ENCODE data around the gene MCOLN2. TPM values are rescaled to one million over a fixed set of nuclear protein-coding genes. Genes with fewer than 3 reads are reported as not detected.
"Not testable (repeated sequence)": the region's sequence is repeated elsewhere in the genome, so short reads cannot be mapped to it uniquely, and the experiment has no call there.

The MCOLN2 gene
- total RNA-seq, 2 experiments from 2014 or later = 11.4 to 12.9 TPM

- Mint-ChIP-seq H3K27me3 (ENCODE audit: low read depth) (peaks cover 7% of the 10 kb centered on the region), H3K36me3 (ENCODE audit: low read depth) (no peaks in the 10 kb centered on the region), H3K4me3 (no peak overlapping the region), H3K9me3 (ENCODE audit: insufficient read depth) (no peaks in the 10 kb centered on the region), H3K4me1 (ENCODE audit: low read depth) (no peaks in the 10 kb centered on the region), H3K27ac (no peak overlapping the region)
- ChIA-PET POLR2A (no interaction called here), CTCF (interaction anchor here (1.1 kb wide), 1 partner anchor 136 kb away, joined by 4 read pairs; no protein-coding TSS in a partner anchor)
- ATAC-seq (no peak), DNase-seq (no peak)
Observed at GRCh38 chr1:84918726-84919336, 78.1 kb downstream of the MCOLN2 start.

GRCh38 chr1:84916897-84917296 is 80.0 kb downstream of the MCOLN2 start:
- no peaks in the 10 kb centered on the region for H3K9me3 Mint-ChIP-seq (ENCODE audit: insufficient read depth)
- POLR2A ChIA-PET = no interaction called here
- H3K27ac Mint-ChIP-seq = no peak overlapping the region

GRCh38 chr1:84913555-84913892 is 83.4 kb downstream of the MCOLN2 start:
- H3K9me3 Mint-ChIP-seq (ENCODE audit: insufficient read depth) = no peaks in the 10 kb centered on the region
- POLR2A ChIA-PET = no interaction called here
- H3K36me3 Mint-ChIP-seq (ENCODE audit: low read depth) = no peaks in the 10 kb centered on the region
- CTCF ChIA-PET = interaction anchor here (1.1 kb wide), 1 partner anchor 132 kb away, joined by 3 read pairs; no protein-coding TSS in a partner anchor
- H3K27me3 Mint-ChIP-seq (ENCODE audit: low read depth) = peaks cover 30% of the 10 kb centered on the region
- no peak for DNase-seq
- no peak overlapping the region for H3K27ac Mint-ChIP-seq
- no peak overlapping the region for H3K4me3 Mint-ChIP-seq
- no peak for ATAC-seq
- no peaks in the 10 kb centered on the region for H3K4me1 Mint-ChIP-seq (ENCODE audit: low read depth)

More at GRCh38 chr1:84916897-84917296, 80.0 kb downstream of the MCOLN2 start:
- DNase-seq (no peak), ATAC-seq (no peak)
- Mint-ChIP-seq H3K36me3 (ENCODE audit: low read depth) (no peaks in the 10 kb centered on the region), H3K4me3 (no peak overlapping the region), H3K4me1 (ENCODE audit: low read depth) (no peaks in the 10 kb centered on the region), H3K27me3 (ENCODE audit: low read depth) (peaks cover 12% of the 10 kb centered on the region)
- CTCF ChIA-PET = no interaction called here

GRCh38 chr1:84912726-84913554 is 84.0 kb downstream of the MCOLN2 start:
- Mint-ChIP-seq H3K9me3 (ENCODE audit: insufficient read depth) (no peaks in the 10 kb centered on the region), H3K4me3 (no peak overlapping the region), H3K27me3 (ENCODE audit: low read depth) (peaks cover 30% of the 10 kb centered on the region), H3K36me3 (ENCODE audit: low read depth) (no peaks in the 10 kb centered on the region), H3K4me1 (ENCODE audit: low read depth) (no peaks in the 10 kb centered on the region), H3K27ac (no peak overlapping the region)
- POLR2A ChIA-PET = no interaction called here
- CTCF ChIA-PET = interaction anchor here (1.1 kb wide), 1 partner anchor 131 kb away, joined by 3 read pairs; no protein-coding TSS in a partner anchor
- DNase-seq (no peak), ATAC-seq (no peak)

GRCh38 chr1:84908746-84909464 is 88.0 kb downstream of the MCOLN2 start:
- not testable (repeated sequence) for H3K4me1 Mint-ChIP-seq (ENCODE audit: low read depth); H3K27ac Mint-ChIP-seq

GRCh38 chr1:84907095-84907827 is 89.7 kb downstream of the MCOLN2 start:
- Mint-ChIP-seq H3K27me3 (ENCODE audit: low read depth) (peaks cover 30% of the 10 kb centered on the region), H3K36me3 (ENCODE audit: low read depth) (no peaks in the 10 kb centered on the region), H3K4me3 (no peak overlapping the region), H3K4me1 (ENCODE audit: low read depth) (no peaks in the 10 kb centered on the region), H3K9me3 (ENCODE audit: insufficient read depth) (peaks cover under 1% of the 10 kb centered on the region), H3K27ac (no peak overlapping the region)
- ChIA-PET CTCF (no interaction called here), POLR2A (no interaction called here)
- DNase-seq (no peak), ATAC-seq (no peak)

More at GRCh38 chr1:84908746-84909464, 88.0 kb downstream of the MCOLN2 start:
- H3K27me3 Mint-ChIP-seq (ENCODE audit: low read depth) = peaks cover 34% of the 10 kb centered on the region
- H3K36me3 Mint-ChIP-seq (ENCODE audit: low read depth); H3K4me3 Mint-ChIP-seq; DNase-seq; H3K9me3 Mint-ChIP-seq (ENCODE audit: insufficient read depth); ATAC-seq; POLR2A ChIA-PET; CTCF ChIA-PET: not testable (repeated sequence)

GRCh38 chr1:84902727-84903126 is 94.2 kb downstream of the MCOLN2 start:
- ATAC-seq, H3K27ac Mint-ChIP-seq: not testable (repeated sequence)

GRCh38 chr1:84899969-84900368 is 96.9 kb downstream of the MCOLN2 start:
- ChIA-PET CTCF (no interaction called here), POLR2A (no interaction called here)
- ATAC-seq (no peak), DNase-seq (no peak)
- H3K36me3 Mint-ChIP-seq (ENCODE audit: low read depth) = no peaks in the 10 kb centered on the region
- H3K4me1 Mint-ChIP-seq (ENCODE audit: low read depth) = no peaks in the 10 kb centered on the region
- H3K9me3 Mint-ChIP-seq (ENCODE audit: insufficient read depth) = peaks cover 4% of the 10 kb centered on the region
- peaks cover 15% of the 10 kb centered on the region for H3K27me3 Mint-ChIP-seq (ENCODE audit: low read depth)
- H3K4me3 Mint-ChIP-seq = no peak overlapping the region
- no peak overlapping the region for H3K27ac Mint-ChIP-seq

More at GRCh38 chr1:84902727-84903126, 94.2 kb downstream of the MCOLN2 start:
- H3K9me3 Mint-ChIP-seq (ENCODE audit: insufficient read depth); H3K36me3 Mint-ChIP-seq (ENCODE audit: low read depth); H3K4me3 Mint-ChIP-seq; POLR2A ChIA-PET; H3K4me1 Mint-ChIP-seq (ENCODE audit: low read depth); DNase-seq: not testable (repeated sequence)
- CTCF ChIA-PET = interaction anchor here (1.3 kb wide), 1 partner anchor 120 kb away, joined by 3 read pairs; no protein-coding TSS in a partner anchor
- peaks cover 10% of the 10 kb centered on the region for H3K27me3 Mint-ChIP-seq (ENCODE audit: low read depth)

- no peak overlapping the region for H3K27ac Mint-ChIP-seq
- no peak overlapping the region for H3K4me3 Mint-ChIP-seq
- H3K4me1 Mint-ChIP-seq (ENCODE audit: low read depth) = peaks cover 12% of the 10 kb centered on the region
- H3K9me3 Mint-ChIP-seq (ENCODE audit: insufficient read depth) = no peaks in the 10 kb centered on the region
- ATAC-seq (no peak), DNase-seq (no peak)
- H3K36me3 Mint-ChIP-seq (ENCODE audit: low read depth) = no peaks in the 10 kb centered on the region
- CTCF ChIA-PET = no interaction called here
- H3K27me3 Mint-ChIP-seq (ENCODE audit: low read depth) = peaks cover 37% of the 10 kb centered on the region
- POLR2A ChIA-PET = no interaction called here
Observed at GRCh38 chr1:84896279-84896678, 100.6 kb downstream of the MCOLN2 start.

- H3K4me3 Mint-ChIP-seq = peak within 1 kb of the TSS; percentile 74
- H3K4me1 Mint-ChIP-seq (ENCODE audit: low read depth) = peaks cover 33% of the 10 kb centered on the region
- DNase-seq (peak; percentile 44), ATAC-seq (peak; percentile 80)
- H3K9me3 Mint-ChIP-seq (ENCODE audit: insufficient read depth) = no peaks in the 10 kb centered on the region
- ChIA-PET CTCF (interaction anchor here (0.9 kb wide), 1 partner anchor 10 kb away, joined by 3 read pairs; no protein-coding TSS in a partner anchor), POLR2A (no interaction called here)
- no peak within 1 kb of the TSS for H3K27ac Mint-ChIP-seq
- H3K36me3 Mint-ChIP-seq (ENCODE audit: low read depth) = no peaks in the 10 kb centered on the region
- peaks cover 38% of the 10 kb centered on the region for H3K27me3 Mint-ChIP-seq (ENCODE audit: low read depth)
Observed at GRCh38 chr1:84892705-84893618, 104.0 kb downstream of the MCOLN2 start, which contains the start of gene LPAR3. Gene LPAR3 (minus strand): TSS chr1:84893206. CDS start chr1:84866120, 27,086 bp downstream.

- Mint-ChIP-seq H3K27ac (no peak overlapping the region), H3K9me3 (ENCODE audit: insufficient read depth) (no peaks in the 10 kb centered on the region)
- ATAC-seq = no peak
Observed at GRCh38 chr1:84890566-84890965, 106.3 kb downstream of the MCOLN2 start.

More at GRCh38 chr1:84890566-84890965, 106.3 kb downstream of the MCOLN2 start:
- ChIA-PET CTCF (no interaction called here), POLR2A (no interaction called here)
- no peak overlapping the region for H3K4me3 Mint-ChIP-seq
- no peak for DNase-seq
- peaks cover 32% of the 10 kb centered on the region for H3K27me3 Mint-ChIP-seq (ENCODE audit: low read depth)
- H3K4me1 Mint-ChIP-seq (ENCODE audit: low read depth) = peaks cover 33% of the 10 kb centered on the region
- H3K36me3 Mint-ChIP-seq (ENCODE audit: low read depth) = no peaks in the 10 kb centered on the region
